HG02610 (cell line): ENCODE results near the gene MPP3.
"Not testable (repeated sequence)": the region's sequence is repeated elsewhere in the genome, so short reads cannot be mapped to it uniquely, and the experiment has no call there.

Experiments used
- ATAC-seq: cut with Tn5 transposase; IDR thresholded peaks from one replicate; pipeline ENCODE4 v1.9.1; 2021; ENCODE audit warnings: mild to moderate bottlenecking, moderate library complexity; ENCODE audit not compliant: unreplicated experiment

The MPP3 gene

GRCh38 chr17:43810226-43810715 lies 22.7 kb downstream of the MPP3 start:
- ATAC-seq = no peak

- no peak for ATAC-seq
Observed at GRCh38 chr17:43809121-43809520, 23.8 kb downstream of the MPP3 start.

- ATAC-seq = no peak
Observed at GRCh38 chr17:43808076-43808475, 24.9 kb downstream of the MPP3 start.

GRCh38 chr17:43805117-43805516 lies 27.8 kb downstream of the MPP3 start:
- no peak for ATAC-seq

GRCh38 chr17:43803758-43804157 lies 29.2 kb downstream of the MPP3 start:
- ATAC-seq = no peak

- ATAC-seq = no peak
Observed at GRCh38 chr17:43801844-43802243, 31.1 kb downstream of the MPP3 start.

- ATAC-seq = no peak
Observed at GRCh38 chr17:43800736-43801135, 32.2 kb downstream of the MPP3 start.

- no peak for ATAC-seq
Observed at GRCh38 chr17:43799047-43799446, 33.9 kb downstream of the MPP3 start.

- ATAC-seq = not testable (repeated sequence)
Observed at GRCh38 chr17:43798024-43798423, 34.9 kb downstream of the MPP3 start.

GRCh38 chr17:43792668-43793067 lies 40.3 kb downstream of the MPP3 start:
- not testable (repeated sequence) for ATAC-seq

- ATAC-seq = no peak
Observed at GRCh38 chr17:43791589-43791988, 41.4 kb downstream of the MPP3 start.

GRCh38 chr17:43790311-43790940 lies 42.5 kb downstream of the MPP3 start:
- no peak for ATAC-seq

- no peak for ATAC-seq
Observed at GRCh38 chr17:43789482-43789881, 43.5 kb downstream of the MPP3 start.

- ATAC-seq = no peak
Observed at GRCh38 chr17:43788540-43788939, 44.4 kb downstream of the MPP3 start.

- ATAC-seq = no peak
Observed at GRCh38 chr17:43787728-43788127, 45.2 kb downstream of the MPP3 start.

GRCh38 chr17:43784628-43785101 lies 48.3 kb downstream of the MPP3 start:
- no peak for ATAC-seq

GRCh38 chr17:43784068-43784467 lies 48.9 kb downstream of the MPP3 start:
- no peak for ATAC-seq

- no peak for ATAC-seq
Observed at GRCh38 chr17:43782913-43783680, 49.8 kb downstream of the MPP3 start.

GRCh38 chr17:43780135-43780534 lies 52.8 kb downstream of the MPP3 start, which contains the start of gene CFAP97D1:
TSS of gene CFAP97D1 (plus strand) at chr17:43780435. CDS start at chr17:43780463, 28 bp downstream.
- ATAC-seq = no peak

- no peak for ATAC-seq
Observed at GRCh38 chr17:43779145-43780125, 53.5 kb downstream of the MPP3 start.
